HepG2 (cell line): Measurements from ENCODE around the gene DENND4A. TPM values are rescaled to one million over a fixed set of nuclear protein-coding genes. Genes with fewer than 3 reads are reported as not detected.

ENCODE experiments used
- ATAC-seq: fragments of 200-7000 bp; cut with Tn5 transposase; 3 replicates; pipeline ENCODE4 v1.9.1; 2020; ENCODE audit warnings: mild to moderate bottlenecking, moderate library complexity
- BruUV-seq: library from RNA; stranded (reverse); fragments of 400-500 nt; replicated peaks from 2 replicates; lab custom pipeline; 2021; lab: Mats Ljungman, UMichigan
- CTCF ChIA-PET: fragments of 300-600 bp; formaldehyde crosslinking; extraction: SDS; loops from one replicate; lab custom pipeline; 2021; ENCODE audit warnings: low total read pairs, inconsistent platforms, low intra/inter-chr PET ratio; lab: Yijun Ruan, JAX
- POLR2A ChIA-PET: fragments of 350-600 bp; sonication (Branson Sonifier 250); formaldehyde crosslinking; loops from one replicate; lab custom pipeline; 2020; ENCODE audit warnings: antibody characterized with exemption, inconsistent platforms; lab: Yijun Ruan, JAX
- DNase-seq: peaks from one replicate; pipeline ENCODE4 v3.0.0-alpha.2; 2015; ENCODE audit warnings: low spot score
- FAIRE-seq: peaks from 3 replicates; lab custom pipeline; 2011; peaks lifted over from hg19 to GRCh38; lab: Jason Lieb, UNC
- H2AFZ ChIP-seq: one replicate; pipeline ENCODE4 v1.6.1; 2011; ENCODE audit warnings: low read length, inconsistent platforms
- H3K27ac ChIP-seq: fragments of 300-600 bp; 3 replicates; pipeline ENCODE4 v1.8.0; 2011; ENCODE audit warnings: mixed run types, mild to moderate bottlenecking, mixed read lengths, low read length, inconsistent platforms; ENCODE audit not compliant: insufficient read depth; ENCODE audit errors: extremely low read length
- H3K27me3 ChIP-seq, 2 experiments: fragments of 200-600 bp in 1 of 2; 2 replicates in 1 of 2; 3 replicates in 1 of 2; pipeline versions ENCODE4 v1.6.0 to v1.8.0; 2011; ENCODE audit warnings: low read length in 2 of 2, mild to moderate bottlenecking in 2 of 2, moderate library complexity in 2 of 2, inconsistent platforms in 1 of 2; ENCODE audit not compliant: insufficient read depth in 2 of 2, control insufficient read depth in 1 of 2
- H3K36me3 ChIP-seq, 2 experiments: fragments of 200-600 bp in 1 of 2; replicated peaks in 1 of 2; 2 replicates in 1 of 2; 3 replicates in 1 of 2; pipeline versions ENCODE4 v1.5.1 to v1.8.0; 2011; ENCODE audit warnings: low read length in 2 of 2, inconsistent platforms in 1 of 2; ENCODE audit not compliant: insufficient read depth in 2 of 2, control insufficient read depth in 1 of 2
- H3K4me1 ChIP-seq: 2 replicates; pipeline ENCODE4 v1.5.1; 2012; ENCODE audit warnings: low read length, inconsistent platforms; ENCODE audit not compliant: insufficient read depth
- H3K4me2 ChIP-seq: 2 replicates; pipeline ENCODE4 v1.6.0; 2011; ENCODE audit warnings: low read depth, low read length, inconsistent platforms
- H3K4me3 ChIP-seq, 3 experiments: fragments of 200-600 bp in 1 of 3; sonication (generic), shearing (Covaris generic) in 1 of 3; replicated peaks in 1 of 3; 2 replicates each; pipeline ENCODE4 v1.5.1; 2011 to 2016; ENCODE audit warnings: low read length in 3 of 3, inconsistent platforms in 2 of 3, low read depth in 2 of 3, mild to moderate bottlenecking in 2 of 3, control low read depth in 1 of 3, mixed read lengths in 1 of 3; ENCODE audit not compliant: insufficient read depth in 1 of 3
- H3K79me2 ChIP-seq: one replicate; pipeline ENCODE4 v1.6.1; 2011; ENCODE audit warnings: low read length, inconsistent platforms; ENCODE audit not compliant: insufficient read depth
- H3K9ac ChIP-seq: 2 replicates; pipeline ENCODE4 v1.6.0; 2011; ENCODE audit warnings: mild to moderate bottlenecking, low read depth, low read length, inconsistent platforms; ENCODE audit not compliant: insufficient read depth
- H3K9me3 ChIP-seq: 2 replicates; pipeline ENCODE4 v1.5.1; 2012; ENCODE audit warnings: mild to moderate bottlenecking, low read length
- H4K20me1 ChIP-seq: 2 replicates; pipeline ENCODE4 v1.6.0; 2011; ENCODE audit warnings: inconsistent platforms, mild to moderate bottlenecking, low read length, moderate library complexity; ENCODE audit not compliant: insufficient read depth
- ATF5 ChIP-seq: sonication (generic); formaldehyde crosslinking; IDR thresholded peaks from 2 replicates; pipeline ENCODE4 v1.4.0; 2020; ENCODE audit warnings: mild to moderate bottlenecking, low read depth, missing genetic modification reagents
- BCL3 ChIP-seq: sonication (generic); formaldehyde crosslinking; IDR thresholded peaks from 2 replicates; pipeline ENCODE4 v1.5.1; 2020; ENCODE audit warnings: mild to moderate bottlenecking, missing genetic modification reagents, moderate library complexity
- LBX2 ChIP-seq: sonication (generic); formaldehyde crosslinking; IDR thresholded peaks from 2 replicates; pipeline ENCODE4 v1.5.0; 2020; ENCODE audit warnings: missing genetic modification reagents, mild to moderate bottlenecking, borderline replicate concordance
- MAF1 ChIP-seq: sonication (generic); formaldehyde crosslinking; IDR thresholded peaks from 2 replicates; pipeline ENCODE4 v1.5.0; 2020; ENCODE audit warnings: missing genetic modification reagents, borderline replicate concordance
- MTA3 ChIP-seq: sonication (generic); formaldehyde crosslinking; IDR thresholded peaks from 2 replicates; pipeline ENCODE4 v1.4.0; 2020; ENCODE audit warnings: missing genetic modification reagents
- NFIC ChIP-seq: IDR thresholded peaks from 2 replicates; pipeline ENCODE4 v1.6.1; 2012; ENCODE audit warnings: mild to moderate bottlenecking, low read length, inconsistent platforms
- RAD21 ChIP-seq: fragments of 450-650 bp; formaldehyde crosslinking; IDR thresholded peaks from 2 replicates; pipeline ENCODE4 v1.5.0; 2020; ENCODE audit warnings: mild to moderate bottlenecking
- SUZ12 ChIP-seq: fragments of 150-350 bp; IDR thresholded peaks from 2 replicates; pipeline ENCODE4 v1.6.1; 2014; ENCODE audit warnings: low read depth, low read length
- YY1 ChIP-seq: IDR thresholded peaks from 2 replicates; pipeline ENCODE4 v1.6.1; 2011; ENCODE audit warnings: low read length, low read depth, moderate library complexity, mild to moderate bottlenecking; ENCODE audit not compliant: insufficient read depth, insufficient replicate concordance
- ZNF12 ChIP-seq: sonication (generic); formaldehyde crosslinking; IDR thresholded peaks from 2 replicates; pipeline ENCODE4 v1.5.0; 2020; ENCODE audit warnings: missing genetic modification reagents
- ZNF124 ChIP-seq: sonication (generic); formaldehyde crosslinking; IDR thresholded peaks from 2 replicates; pipeline ENCODE4 v1.4.0; 2020; ENCODE audit warnings: missing genetic modification reagents
- ZNF263 ChIP-seq: sonication (generic); formaldehyde crosslinking; IDR thresholded peaks from 2 replicates; pipeline ENCODE4 v1.4.0; 2020; ENCODE audit warnings: missing genetic modification reagents
- ZNF441 ChIP-seq: sonication (generic); formaldehyde crosslinking; IDR thresholded peaks from 2 replicates; pipeline ENCODE4 v1.7.0; 2021; ENCODE audit warnings: missing genetic modification reagents, borderline replicate concordance
- ZNF510 ChIP-seq: sonication (generic); formaldehyde crosslinking; IDR thresholded peaks from 2 replicates; pipeline ENCODE4 v1.4.0; 2020; ENCODE audit warnings: low read depth, mild to moderate bottlenecking, missing genetic modification reagents
- ZNF784 ChIP-seq: sonication (generic); formaldehyde crosslinking; IDR thresholded peaks from 2 replicates; pipeline ENCODE4 v1.5.1; 2020; ENCODE audit warnings: missing genetic modification reagents, mild to moderate bottlenecking, borderline replicate concordance
- WGBS: methylation state at CpG from one replicate; pipeline ENCODE4 v1.1.6; 2017; ENCODE audit warnings: low lambda C conversion rate; 5-methylcytosine and 5-hydroxymethylcytosine counted together
- in situ Hi-C: cut with HindIII; loops from 2 replicates; pipeline ENCODE4 v1.10.0; 2017; ENCODE audit warnings: low pct_unique_long_range_greater_than_20kb; ENCODE audit not compliant: extremely low pct_ligation_motif_present
- intact Hi-C: fragments of 100-400 bp; cut with micrococcal nuclease; formaldehyde crosslinking; loops from one replicate; pipeline ENCODE4 v1.10.0; 2022; ENCODE audit not compliant: unreplicated experiment
- polyA plus RNA-seq, 8 experiments: library from polyadenylated mRNA; depleted of rRNA in 3 of 8; stranded (reverse) in 7 of 8; unstranded in 1 of 8; fragments of >200 nt; fragmentation: Illumina TruSeq in 4 of 8; extraction: Trizol in 4 of 8; gene quantifications; 2 replicates each; pipeline versions ENCODE4 v1.2.1 to v1.2.3, GENCODE V29; 2011 to 2016; ENCODE audit warnings: low read depth in 4 of 8, missing spikeins in 1 of 8, mixed read lengths in 1 of 8; ENCODE audit not compliant: insufficient read depth in 1 of 8
- total RNA-seq, 5 experiments: library from RNA; depleted of rRNA; stranded (reverse); fragments of >200 nt; fragmentation: Illumina TruSeq; extraction: Trizol; gene quantifications; 2 replicates each; pipeline ENCODE4 v1.2.3, GENCODE V29; 2016; ENCODE audit warnings: low read depth in 1 of 5
- TF ChIP-seq, protein P1 (sequence below): IDR thresholded peaks from 2 replicates; pipeline ENCODE4 v1.6.1; 2016

The DENND4A gene
- total and polyA plus RNA-seq, 2 of the 13 experiments (the other 11 are each of a cell fraction or from before 2014, with no cell fraction given), result 13.2 to 18.6 TPM

GRCh38 chr15:65638681-65639089, 153.4 kb downstream of the DENND4A start (continued):
- TF ChIP-seq BCL3 (CRISPR knock-in tag) (no peak), RAD21 (peak; percentile 56), ZNF263 (CRISPR knock-in tag) (peak; percentile 100)
- TF ChIP-seq, protein P1, sequence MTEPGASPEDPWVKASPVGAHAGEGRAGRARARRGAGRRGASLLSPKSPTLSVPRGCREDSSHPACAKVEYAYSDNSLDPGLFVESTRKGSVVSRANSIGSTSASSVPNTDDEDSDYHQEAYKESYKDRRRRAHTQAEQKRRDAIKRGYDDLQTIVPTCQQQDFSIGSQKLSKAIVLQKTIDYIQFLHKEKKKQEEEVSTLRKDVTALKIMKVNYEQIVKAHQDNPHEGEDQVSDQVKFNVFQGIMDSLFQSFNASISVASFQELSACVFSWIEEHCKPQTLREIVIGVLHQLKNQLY (CRISPR knock-in tag), result 0 out of 2 replicates have a peak, but pooled peaks have one; percentile 20

DNA sequence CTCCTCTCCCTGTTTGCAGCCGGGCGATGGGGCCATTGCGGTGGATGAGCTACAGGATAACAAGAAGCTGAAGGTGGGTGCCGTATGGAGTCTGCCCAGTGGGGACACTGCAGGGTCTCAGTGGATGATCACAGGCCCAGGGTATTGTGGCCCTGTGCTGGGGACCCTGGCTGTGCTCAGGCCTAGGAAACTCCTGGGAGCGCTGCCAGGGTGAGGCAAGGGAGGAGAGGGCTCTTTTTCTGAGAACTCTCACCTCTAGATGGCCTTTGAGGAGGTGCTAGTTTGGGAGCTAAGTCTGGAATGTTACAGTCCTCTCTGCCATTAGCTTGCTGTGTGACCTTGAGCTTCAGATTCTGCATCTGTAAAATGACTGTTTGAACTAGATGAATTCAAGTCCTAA, 154.0 kb downstream of the DENND4A start:
- Histone ChIP-seq H3K4me3 (no peak overlapping the region), H3K9me3 (no peaks in the 10 kb centered on the region), H4K20me1 (no peaks in the 10 kb centered on the region), H3K79me2 (no peaks in the 10 kb centered on the region), H3K4me1 (peaks cover 5% of the 10 kb centered on the region; the same call in 1 of the 2 replicates), H2AFZ (no peak overlapping the region), H3K4me2 (no peak overlapping the region), H3K36me3 (no peaks in the 10 kb centered on the region), H3K27me3 (no peaks in the 10 kb centered on the region; a peak in 1 of 5 replicates), H3K9ac (no peak overlapping the region), H3K27ac (no peak overlapping the region)
- CTCF ChIA-PET, result interaction anchor here (0.9 to 2.3 kb wide), 2 partner anchors 219 to 650 kb away, joined by 3 to 12 read pairs; no protein-coding TSS in a partner anchor
- BruUV-seq, result no TSS peak
- in situ Hi-C loops (loop anchor here (25.0 kb wide), 1 partner anchor 224 kb away; the partner anchor contains the start of gene RAB11A), intact Hi-C loops (loop anchor here (2.0 kb wide), 2 partner anchors 197 to 219 kb away; no protein-coding TSS in a partner anchor)
- TF ChIP-seq ZNF12 (CRISPR knock-in tag) (no peak), ATF5 (CRISPR knock-in tag) (no peak), SUZ12 (no peak), YY1 (no peak), ZNF124 (no peak), MTA3 (CRISPR knock-in tag) (no peak), ZNF441 (CRISPR knock-in tag) (no peak), LBX2 (CRISPR knock-in tag) (no peak), ZNF784 (CRISPR knock-in tag) (no peak), NFIC (no peak), MAF1 (CRISPR knock-in tag) (no peak), ZNF510 (no peak)
- FAIRE-seq (no peak), DNase-seq (no peak), ATAC-seq (peak; percentile 47)
- POLR2A ChIA-PET, result interaction anchor here (1.3 kb wide), 1 partner anchor 27 kb away, joined by 4 read pairs; the partner anchor contains the start of gene INTS14
- WGBS, result 81% methylated on average over 5 of the region's 5 CpGs
